Osteoblast (primary cell): ENCODE results near the gene SLC25A26. TPM values are rescaled to one million over a fixed set of nuclear protein-coding genes. Genes with fewer than 3 reads are reported as not detected.
"Not testable (repeated sequence)": the region's sequence is repeated elsewhere in the genome, so short reads cannot be mapped to it uniquely, and the experiment has no call there.

Source experiments
- DNase-seq: peaks from one replicate; pipeline ENCODE4 v3.0.0; 2011; ENCODE audit warnings: low spot score, mixed read lengths; ENCODE audit not compliant: insufficient read length; ENCODE audit errors: missing footprints
- H2AFZ ChIP-seq: 2 replicates; pipeline ENCODE4 v1.6.0; 2011; ENCODE audit warnings: mild to moderate bottlenecking, low read length
- H3K27ac ChIP-seq: 2 replicates; pipeline ENCODE4 v1.5.1; 2011; ENCODE audit warnings: mild to moderate bottlenecking, low read depth, low read length, moderate library complexity
- H3K27me3 ChIP-seq: 2 replicates; pipeline ENCODE4 v1.6.0; 2012; ENCODE audit warnings: mild to moderate bottlenecking, control low read depth, inconsistent platforms, low read length, moderate library complexity; ENCODE audit not compliant: insufficient read depth
- H3K36me3 ChIP-seq: 2 replicates; pipeline ENCODE4 v1.5.1; 2011; ENCODE audit warnings: mild to moderate bottlenecking, low read length, control low read depth, moderate library complexity; ENCODE audit not compliant: insufficient read depth
- H3K4me1 ChIP-seq: 2 replicates; pipeline ENCODE4 v1.5.1; 2011; ENCODE audit warnings: mild to moderate bottlenecking, low read length, control low read depth, moderate library complexity; ENCODE audit not compliant: insufficient read depth
- H3K4me2 ChIP-seq: 2 replicates; pipeline ENCODE4 v1.6.0; 2011; ENCODE audit warnings: mild to moderate bottlenecking, low read length; ENCODE audit not compliant: insufficient read depth
- H3K4me3 ChIP-seq: fragments of 200-600 bp; sonication (generic); 3 replicates; pipeline ENCODE4 v1.5.1; 2012; ENCODE audit warnings: mild to moderate bottlenecking, low read length, inconsistent platforms; ENCODE audit not compliant: insufficient read depth
- H3K79me2 ChIP-seq: 2 replicates; pipeline ENCODE4 v1.6.0; 2012; ENCODE audit warnings: mild to moderate bottlenecking, low read length, control low read depth, inconsistent platforms; ENCODE audit not compliant: insufficient read depth
- H3K9me3 ChIP-seq: 2 replicates; pipeline ENCODE4 v1.5.1; 2011; ENCODE audit warnings: low read depth, low read length, control low read depth
- H4K20me1 ChIP-seq: 2 replicates; pipeline ENCODE4 v1.6.0; 2012; ENCODE audit warnings: mild to moderate bottlenecking, low read length, control low read depth; ENCODE audit not compliant: insufficient read depth
- CTCF ChIP-seq: IDR thresholded peaks from 2 replicates; pipeline ENCODE4 v1.5.1; 2011; ENCODE audit warnings: mild to moderate bottlenecking, low read depth, low read length, moderate library complexity; ENCODE audit errors: extremely low read depth
- total RNA-seq: library from RNA; depleted of rRNA; stranded (reverse); fragments of >200 nt; gene quantifications from 2 replicates; pipeline ENCODE4 v1.2.3, GENCODE V29; 2012

SLC25A26 gene
- total RNA-seq, 1 donor: 26.1 TPM

- no peak for TF ChIP-seq CTCF
- Histone ChIP-seq H3K4me1 (no peaks in the 10 kb centered on the region), H3K4me3 (no peak overlapping the region), H2AFZ (no peak overlapping the region), H3K27ac (no peak overlapping the region), H3K79me2 (no peaks in the 10 kb centered on the region), H3K36me3 (no peaks in the 10 kb centered on the region), H3K9me3 (no peaks in the 10 kb centered on the region), H4K20me1 (no peaks in the 10 kb centered on the region), H3K4me2 (no peak overlapping the region), H3K27me3 (no peaks in the 10 kb centered on the region)
- DNase-seq: no peak
Observed at GRCh38 chr3:66270701-66271100, 49.9 kb downstream of the SLC25A26 start.

GRCh38 chr3:66271231-66271630 lies 50.4 kb downstream of the SLC25A26 start:
- Histone ChIP-seq H3K9me3 (no peaks in the 10 kb centered on the region), H4K20me1 (no peaks in the 10 kb centered on the region), H3K4me2 (no peak overlapping the region), H3K27ac (no peak overlapping the region), H3K4me1 (no peaks in the 10 kb centered on the region), H2AFZ (no peak overlapping the region), H3K79me2 (no peaks in the 10 kb centered on the region), H3K27me3 (no peaks in the 10 kb centered on the region), H3K4me3 (no peak overlapping the region), H3K36me3 (no peaks in the 10 kb centered on the region)
- no peak for TF ChIP-seq CTCF
- no peak for DNase-seq

GRCh38 chr3:66272016-66272415 lies 51.2 kb downstream of the SLC25A26 start:
- no peak for DNase-seq
- H3K9me3 ChIP-seq: no peaks in the 10 kb centered on the region
- no peak overlapping the region for H3K27ac ChIP-seq
- no peaks in the 10 kb centered on the region for H3K79me2 ChIP-seq
- no peaks in the 10 kb centered on the region for H3K4me1 ChIP-seq
- H3K27me3 ChIP-seq: no peaks in the 10 kb centered on the region
- H4K20me1 ChIP-seq: no peaks in the 10 kb centered on the region
- no peak overlapping the region for H3K4me2 ChIP-seq
- TF ChIP-seq CTCF: no peak
- no peaks in the 10 kb centered on the region for H3K36me3 ChIP-seq
- no peak overlapping the region for H3K4me3 ChIP-seq
- H2AFZ ChIP-seq: no peak overlapping the region

GRCh38 chr3:66274837-66275236 lies 54.0 kb downstream of the SLC25A26 start:
- not testable (repeated sequence) for H3K27ac ChIP-seq, H3K36me3 ChIP-seq, H3K27me3 ChIP-seq, H2AFZ ChIP-seq, H3K79me2 ChIP-seq, H3K9me3 ChIP-seq, H3K4me2 ChIP-seq, H3K4me1 ChIP-seq, H4K20me1 ChIP-seq, H3K4me3 ChIP-seq, DNase-seq
